Vagina (tissue), 2 donors: ENCODE results near the gene RUVBL2. TPM values are rescaled to one million over a fixed set of nuclear protein-coding genes. Genes with fewer than 3 reads are reported as not detected.
"Not testable (repeated sequence)": the region's sequence is repeated elsewhere in the genome, so short reads cannot be mapped to it uniquely, and the experiment has no call there.

ENCODE experiments used
- DNase-seq, 2 donors: peaks; one replicate each; pipeline ENCODE4 v3.0.0-alpha.2; 2017; ENCODE audit errors: extremely low spot score in 2 of 2
- H3K27ac ChIP-seq: fragments of 200-600 bp; sonication (generic); one replicate; pipeline ENCODE4 v1.5.1; 2019
- H3K27me3 ChIP-seq: fragments of 200-600 bp; sonication (generic); one replicate; pipeline ENCODE4 v1.5.1; 2019
- H3K36me3 ChIP-seq, 2 donors: fragments of 200-600 bp; sonication (generic); one replicate each; pipeline ENCODE4 v1.5.1; 2017 to 2019
- H3K4me1 ChIP-seq: fragments of 200-600 bp; sonication (generic); one replicate; pipeline ENCODE4 v1.5.1; 2019
- H3K4me3 ChIP-seq, 2 donors: fragments of 200-600 bp; sonication (generic); 1 replicate in 1 of 2; 2 replicates in 1 of 2; pipeline ENCODE4 v1.5.1; 2016 to 2019
- H3K9me3 ChIP-seq: fragments of 200-600 bp; sonication (generic); one replicate; pipeline ENCODE4 v1.5.1; 2019
- CTCF ChIP-seq, 3 experiments: fragments of 450-650 bp in 2 of 3; fragments of 200-600 bp in 1 of 3; sonication (generic) in 1 of 3; IDR thresholded peaks; one replicate each; pipeline ENCODE4 v1.5.1; 2017 to 2019; ENCODE audit warnings: antibody characterized with exemption in 3 of 3, mild to moderate bottlenecking in 2 of 3, moderate library complexity in 2 of 3
- POLR2A ChIP-seq, 2 donors: fragments of 450-650 bp; IDR thresholded peaks; one replicate each; pipeline ENCODE4 v1.6.1; 2017; ENCODE audit warnings: antibody characterized with exemption in 2 of 2, mild to moderate bottlenecking in 2 of 2, moderate library complexity in 2 of 2
- POLR2AphosphoS5 ChIP-seq, 2 donors: sonication (generic); formaldehyde crosslinking; IDR thresholded peaks; one replicate each; pipeline ENCODE4 v1.9.0; 2017; ENCODE audit warnings: antibody characterized with exemption in 2 of 2, mild to moderate bottlenecking in 2 of 2, low read depth in 1 of 2; ENCODE audit not compliant: insufficient read depth in 1 of 2
- intact Hi-C: fragments of 100-400 bp; cut with DNase I; formaldehyde crosslinking; loops from one replicate; pipeline ENCODE4 v1.15.1; 2023
- total RNA-seq: library from RNA; depleted of rRNA; stranded (reverse); fragments of >200 nt; gene quantifications from one replicate; pipeline ENCODE4 v1.2.3, GENCODE V29; 2016

RUVBL2 gene
- total RNA-seq, 1 donor from 2014 or later, result 100 TPM

GRCh38 chr19:49031642-49032301, 38.1 kb downstream of the RUVBL2 start, which contains the start of gene CGB2:
CGB2 (plus strand) TSS chr19:49031890; CDS start chr19:49032096, 206 bp downstream.
- H3K36me3 ChIP-seq, H3K9me3 ChIP-seq, H3K4me3 ChIP-seq, DNase-seq, H3K4me1 ChIP-seq, H3K27me3 ChIP-seq, H3K27ac ChIP-seq, intact Hi-C loops: not testable (repeated sequence)

GRCh38 chr19:49036815-49037214, 43.1 kb downstream of the RUVBL2 start, which contains the start of gene CGB1:
CGB1 (minus strand) TSS chr19:49036895; CDS start chr19:49036711, 184 bp downstream.
- H3K36me3 ChIP-seq, H3K9me3 ChIP-seq, H3K4me3 ChIP-seq, H3K27me3 ChIP-seq, H3K27ac ChIP-seq, H3K4me1 ChIP-seq, DNase-seq, intact Hi-C loops: not testable (repeated sequence)

GRCh38 chr19:49038111-49038510, 44.4 kb downstream of the RUVBL2 start:
- H3K27ac ChIP-seq, H3K36me3 ChIP-seq, H3K4me3 ChIP-seq, DNase-seq, intact Hi-C loops, H3K4me1 ChIP-seq, H3K27me3 ChIP-seq, H3K9me3 ChIP-seq: not testable (repeated sequence)

- intact Hi-C loops, H3K4me1 ChIP-seq, DNase-seq, H3K4me3 ChIP-seq, H3K9me3 ChIP-seq, H3K27ac ChIP-seq, H3K36me3 ChIP-seq, H3K27me3 ChIP-seq: not testable (repeated sequence)
Measured at GRCh38 chr19:49038557-49039276, 45.0 kb downstream of the RUVBL2 start.

GRCh38 chr19:49039736-49040135, 46.0 kb downstream of the RUVBL2 start:
- DNase-seq, intact Hi-C loops, H3K4me3 ChIP-seq, H3K9me3 ChIP-seq, H3K27me3 ChIP-seq, H3K36me3 ChIP-seq, H3K27ac ChIP-seq, H3K4me1 ChIP-seq: not testable (repeated sequence)

GRCh38 chr19:49042177-49042576, 48.5 kb downstream of the RUVBL2 start:
- Histone ChIP-seq H3K9me3 (no peaks in the 10 kb centered on the region), H3K27me3 (no peaks in the 10 kb centered on the region), H3K4me3 (no peak overlapping the region), H3K4me1 (no peaks in the 10 kb centered on the region), H3K27ac (no peak overlapping the region), H3K36me3 (no peaks in the 10 kb centered on the region)
- TF ChIP-seq POLR2AphosphoS5 (IDR thresholded peaks at IDR 0.05; ENCODE audit: insufficient read depth in 1 of 2, low read depth in 1 of 2) (no peak), POLR2A (IDR thresholded peaks at IDR 0.05) (no peak), CTCF (IDR thresholded peaks at IDR 0.05) (no peak)
- intact Hi-C loops, result no loop called here
- no peak for DNase-seq

- H3K27me3 ChIP-seq, intact Hi-C loops, H3K4me3 ChIP-seq, H3K9me3 ChIP-seq, H3K27ac ChIP-seq, DNase-seq, H3K36me3 ChIP-seq, H3K4me1 ChIP-seq: not testable (repeated sequence)
Measured at GRCh38 chr19:49042666-49043065, 49.0 kb downstream of the RUVBL2 start.

- H3K4me1 ChIP-seq, result not testable (repeated sequence)
Measured at GRCh38 chr19:49043548-49043947, 49.9 kb downstream of the RUVBL2 start, which contains the start of gene CGB5. CGB5 (plus strand) TSS chr19:49043848; CDS start chr19:49044210, 362 bp downstream.

GRCh38 chr19:49049011-49049410, 55.3 kb downstream of the RUVBL2 start, which contains the start of gene CGB8:
CGB8 (minus strand) TSS chr19:49049111; CDS start chr19:49048739, 372 bp downstream.
- DNase-seq, H3K27me3 ChIP-seq, H3K9me3 ChIP-seq, intact Hi-C loops, H3K27ac ChIP-seq, H3K36me3 ChIP-seq, H3K4me3 ChIP-seq, H3K4me1 ChIP-seq: not testable (repeated sequence)

More at GRCh38 chr19:49043548-49043947, 49.9 kb downstream of the RUVBL2 start, which contains the start of gene CGB5:
- H3K27me3 ChIP-seq, H3K9me3 ChIP-seq, H3K36me3 ChIP-seq, DNase-seq, H3K4me3 ChIP-seq, intact Hi-C loops, H3K27ac ChIP-seq: not testable (repeated sequence)

- H3K4me3 ChIP-seq, intact Hi-C loops, H3K27ac ChIP-seq, H3K4me1 ChIP-seq, H3K27me3 ChIP-seq, H3K36me3 ChIP-seq, DNase-seq, H3K9me3 ChIP-seq: not testable (repeated sequence)
Measured at GRCh38 chr19:49049834-49050233, 56.1 kb downstream of the RUVBL2 start.

GRCh38 chr19:49050376-49051033, 56.8 kb downstream of the RUVBL2 start:
- H3K27ac ChIP-seq, DNase-seq, H3K4me3 ChIP-seq, H3K4me1 ChIP-seq, H3K9me3 ChIP-seq, intact Hi-C loops, H3K27me3 ChIP-seq, H3K36me3 ChIP-seq: not testable (repeated sequence)
